GM19351 (cell line): ENCODE measurements around the gene BCKDHA.
"Not testable (repeated sequence)": the region's sequence is repeated elsewhere in the genome, so short reads cannot be mapped to it uniquely, and the experiment has no call there.

Source experiments
- ATAC-seq: cut with Tn5 transposase; IDR thresholded peaks from one replicate; pipeline ENCODE4 v1.9.1; 2021; ENCODE audit warnings: mild to moderate bottlenecking, moderate library complexity; ENCODE audit not compliant: unreplicated experiment

BCKDHA gene

DNA sequence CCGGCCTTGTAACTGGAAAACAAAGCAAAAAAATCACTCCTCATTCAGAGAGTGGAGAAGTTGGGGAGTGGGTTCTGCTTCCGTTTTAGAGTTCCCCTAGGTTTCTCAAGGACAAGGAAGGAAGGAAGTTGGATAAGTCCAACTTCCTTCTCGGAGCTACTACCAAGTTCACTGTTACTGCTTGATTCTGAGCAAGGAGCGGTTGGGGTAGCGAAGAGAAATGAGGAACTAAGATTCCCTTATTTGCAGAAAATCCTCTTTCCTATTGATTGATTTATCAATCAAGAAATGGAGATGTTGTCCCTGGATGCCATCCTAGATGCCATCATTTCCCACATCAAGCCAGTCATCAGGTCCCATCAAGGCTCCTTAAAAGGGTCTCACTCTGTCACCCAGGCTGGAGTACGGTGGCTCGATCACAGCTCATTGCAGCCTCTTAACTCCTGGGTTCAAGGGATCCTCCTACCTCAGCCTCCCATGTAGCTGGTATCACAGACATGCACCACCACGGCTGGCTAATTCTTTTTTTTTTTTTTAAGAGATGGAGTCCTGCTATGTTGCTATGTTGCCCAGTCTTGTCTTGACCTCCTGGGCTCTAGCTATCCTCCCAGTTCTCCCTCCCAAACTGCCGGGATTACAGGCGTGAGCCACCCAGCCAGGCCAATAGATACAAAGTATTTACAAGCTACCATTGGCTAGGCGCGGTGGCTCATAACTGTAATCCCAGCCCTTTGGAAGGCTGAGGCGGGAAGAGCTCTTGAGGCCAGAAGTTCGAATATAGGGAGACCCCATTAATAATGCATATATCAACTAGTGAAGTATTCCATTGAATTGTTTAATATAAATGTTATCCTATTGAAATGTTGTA, 32.9 kb upstream of the BCKDHA start:
- ATAC-seq = no peak

DNA sequence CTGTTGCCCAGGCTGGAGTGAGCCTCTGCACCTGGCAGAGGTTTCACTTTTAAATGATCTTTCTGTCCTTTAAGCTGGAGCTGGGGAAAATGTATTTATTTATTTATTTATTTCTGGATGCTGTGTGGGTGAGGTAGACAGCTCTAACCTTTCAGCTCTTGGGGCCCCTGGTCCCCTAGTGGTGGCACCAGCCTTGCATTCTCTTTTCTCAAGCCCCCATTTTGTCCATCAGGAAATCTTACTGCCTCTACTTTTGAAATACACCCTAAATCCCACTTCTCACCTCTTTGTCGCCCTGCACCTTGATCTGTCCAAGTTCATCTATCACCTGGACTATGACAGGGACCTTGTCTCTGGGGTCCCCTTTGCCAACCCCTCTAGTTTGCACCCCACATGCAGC, 31.5 kb upstream of the BCKDHA start:
- ATAC-seq = no peak

DNA sequence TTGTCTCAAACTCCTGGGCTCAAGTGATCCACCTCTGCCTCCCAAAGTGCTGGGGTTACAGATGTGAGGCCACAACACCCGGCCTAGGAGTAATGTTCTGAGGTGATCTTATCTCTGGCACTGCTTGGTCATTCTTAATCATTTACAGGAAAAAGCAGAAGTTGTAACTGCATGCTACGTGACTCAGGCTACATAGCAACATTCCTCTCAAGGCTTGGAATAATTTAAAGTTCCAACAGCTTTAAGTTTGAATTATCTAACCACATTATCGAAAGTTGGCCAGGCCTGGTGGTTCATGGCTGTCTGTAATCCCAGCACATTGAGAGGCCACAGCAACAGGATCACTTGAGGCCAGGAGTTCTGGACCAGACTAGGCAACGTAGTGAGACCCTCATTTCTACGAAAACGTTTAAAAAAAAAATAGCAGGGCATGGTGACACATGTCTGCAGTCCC, 29.7 kb upstream of the BCKDHA start:
- no peak for ATAC-seq

DNA sequence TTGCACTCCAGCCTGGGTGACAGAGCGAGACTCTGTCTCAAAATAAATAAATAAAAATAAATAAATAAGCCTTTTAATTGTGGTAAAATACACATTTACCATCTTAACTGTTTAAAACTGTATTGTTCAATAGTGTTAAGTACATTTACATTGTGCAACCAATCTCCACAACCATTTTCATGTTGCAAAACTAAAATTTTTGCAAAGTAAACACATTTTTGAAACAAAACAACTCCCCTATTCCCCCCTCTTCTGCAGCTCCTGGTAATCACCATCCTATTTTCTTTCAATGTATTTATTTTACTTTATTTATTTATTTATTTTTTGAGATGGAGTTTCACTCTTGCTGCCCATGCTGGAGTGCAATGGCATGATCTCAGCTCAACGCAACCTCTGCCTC, 27.8 kb upstream of the BCKDHA start:
- ATAC-seq = no peak

DNA sequence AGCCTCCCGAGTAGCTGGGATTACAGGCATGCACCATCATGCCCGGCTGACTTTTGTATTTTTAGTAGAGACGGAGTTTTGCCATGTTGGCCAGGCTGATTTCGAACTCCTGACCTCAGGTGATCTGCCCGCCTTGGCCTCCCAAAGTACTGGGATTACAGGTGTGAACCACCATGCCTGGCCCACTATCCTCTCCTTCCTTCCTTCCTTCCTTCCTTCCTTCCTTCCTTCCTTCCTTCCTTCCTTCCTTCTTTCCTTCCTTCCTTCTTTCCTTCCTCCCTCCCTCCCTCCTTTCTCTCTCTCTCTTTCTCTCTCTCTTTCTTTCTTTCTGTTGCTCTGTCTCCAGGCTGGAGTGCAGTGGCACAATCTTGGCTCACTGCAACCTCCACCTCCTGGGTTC, 26.5 kb upstream of the BCKDHA start:
- ATAC-seq = not testable (repeated sequence)

DNA sequence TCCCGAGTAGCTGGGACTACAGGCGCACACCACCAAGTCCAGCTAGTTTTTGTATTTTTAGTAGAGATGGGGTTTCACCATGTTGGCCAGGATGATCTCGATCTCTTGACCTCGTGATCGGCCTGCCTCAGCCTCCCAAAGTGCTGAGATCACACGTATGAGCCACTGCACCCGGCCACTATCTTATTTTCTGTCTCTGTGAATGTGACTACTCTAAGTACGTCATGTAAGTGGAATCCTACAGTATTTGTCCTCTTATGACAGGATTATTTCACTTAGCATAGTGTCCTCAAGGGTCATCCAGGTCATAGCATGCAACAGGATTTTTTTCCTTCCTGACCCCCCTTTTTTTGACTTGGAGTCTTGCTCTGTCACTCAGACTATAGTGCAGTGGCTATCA, 26.1 kb upstream of the BCKDHA start:
- no peak for ATAC-seq

DNA sequence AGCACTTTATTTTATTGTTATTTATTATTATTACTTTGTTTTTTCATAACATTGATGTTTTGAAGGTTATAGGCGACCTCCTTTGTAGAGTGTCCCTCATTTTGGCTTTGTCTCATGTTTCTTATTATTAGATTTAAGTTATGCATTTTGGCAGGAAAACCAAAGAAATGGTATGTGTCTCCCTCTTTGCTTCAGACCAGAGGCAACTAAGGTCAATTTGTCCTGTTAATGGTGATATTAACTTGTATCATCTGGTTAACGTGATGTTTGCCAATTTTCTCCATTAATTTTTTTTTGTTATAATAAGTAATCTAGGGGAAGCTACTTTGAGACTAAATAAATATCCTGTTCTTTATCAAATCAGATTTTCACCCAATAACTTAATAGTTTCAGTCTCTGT, 25.1 kb upstream of the BCKDHA start:
- no peak for ATAC-seq

DNA sequence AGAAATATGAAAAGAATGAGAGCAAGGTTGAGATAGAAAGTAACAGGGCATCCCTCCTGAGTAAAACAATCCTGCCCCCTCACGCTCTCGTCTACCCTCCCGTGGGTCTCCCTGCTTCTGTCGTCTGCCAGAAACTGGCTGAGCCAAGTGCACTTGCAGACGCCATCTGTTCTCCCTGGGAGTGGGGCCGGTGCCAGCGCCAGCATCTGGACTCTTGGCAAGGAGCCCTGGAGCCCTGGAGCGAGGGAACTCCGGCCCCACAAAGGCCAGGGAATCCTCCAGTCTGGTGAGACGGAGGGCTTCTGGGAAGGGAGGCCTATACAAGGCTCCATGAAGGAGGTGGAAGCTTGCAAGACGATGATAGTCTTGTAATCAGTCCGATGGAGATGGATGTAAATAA, 23.6 kb upstream of the BCKDHA start:
- no peak for ATAC-seq

DNA sequence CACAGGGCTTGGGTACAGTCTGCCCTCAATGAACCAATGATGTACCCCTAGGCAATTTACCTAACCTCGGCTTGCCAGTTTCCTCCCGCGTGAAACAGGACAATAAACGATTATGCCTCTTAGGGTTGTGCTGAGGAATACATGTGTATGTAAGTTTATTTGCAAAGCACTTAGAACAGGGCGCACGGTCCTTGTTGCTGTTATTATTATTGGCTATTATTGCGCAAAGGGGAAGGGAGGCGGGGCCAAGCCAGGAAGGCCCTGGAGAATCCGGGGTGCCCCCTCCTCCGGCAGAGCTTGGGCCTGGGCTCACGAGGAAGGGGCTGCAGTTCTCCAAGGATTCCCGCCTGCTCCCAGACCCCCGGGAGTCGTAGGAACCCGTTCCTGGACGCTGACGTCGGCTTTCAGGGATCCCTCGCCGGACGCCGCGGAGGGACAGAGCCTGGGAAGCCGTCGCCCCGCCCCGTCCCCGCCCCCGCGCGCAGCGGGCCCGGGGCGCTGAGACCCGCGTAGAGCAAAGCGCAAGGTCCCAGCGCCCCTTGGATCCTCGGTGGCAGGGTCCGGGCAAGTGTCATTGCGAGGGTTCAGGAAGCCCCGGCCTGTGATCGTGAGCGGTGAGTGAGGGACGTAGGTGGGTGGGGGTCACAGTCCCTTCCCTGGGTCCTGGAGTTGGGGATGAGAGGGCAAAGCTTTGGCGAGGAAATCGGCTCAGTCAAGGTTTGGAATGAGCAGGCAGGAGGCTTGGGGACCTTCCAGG, 21.2 kb upstream of the BCKDHA start, which contains the start of gene TMEM91:
TSS of gene TMEM91 (plus strand) at position 293 of the 757 bp plus-strand sequence. CDS start 1,777 bp downstream, outside the sequence.
- ATAC-seq = no peak

DNA sequence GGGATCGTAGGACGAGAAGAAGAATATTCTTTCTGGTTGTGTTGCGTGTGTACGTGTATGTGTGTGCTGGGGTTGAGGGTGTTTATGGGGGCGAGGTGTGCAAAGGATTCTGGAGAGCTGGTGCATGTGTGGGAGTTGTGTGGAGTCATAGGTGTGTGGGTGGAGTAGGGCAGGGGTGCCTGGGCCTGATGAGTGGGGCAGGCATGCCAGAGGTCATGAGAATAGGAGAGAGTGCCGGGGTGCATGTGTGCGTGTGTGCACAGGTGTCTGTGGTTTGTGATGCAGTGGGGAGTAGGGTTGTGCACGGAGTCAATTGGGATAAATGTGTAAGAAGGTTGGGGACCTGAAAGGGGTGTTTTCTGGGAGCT, 20.6 kb upstream of the BCKDHA start:
- no peak for ATAC-seq

DNA sequence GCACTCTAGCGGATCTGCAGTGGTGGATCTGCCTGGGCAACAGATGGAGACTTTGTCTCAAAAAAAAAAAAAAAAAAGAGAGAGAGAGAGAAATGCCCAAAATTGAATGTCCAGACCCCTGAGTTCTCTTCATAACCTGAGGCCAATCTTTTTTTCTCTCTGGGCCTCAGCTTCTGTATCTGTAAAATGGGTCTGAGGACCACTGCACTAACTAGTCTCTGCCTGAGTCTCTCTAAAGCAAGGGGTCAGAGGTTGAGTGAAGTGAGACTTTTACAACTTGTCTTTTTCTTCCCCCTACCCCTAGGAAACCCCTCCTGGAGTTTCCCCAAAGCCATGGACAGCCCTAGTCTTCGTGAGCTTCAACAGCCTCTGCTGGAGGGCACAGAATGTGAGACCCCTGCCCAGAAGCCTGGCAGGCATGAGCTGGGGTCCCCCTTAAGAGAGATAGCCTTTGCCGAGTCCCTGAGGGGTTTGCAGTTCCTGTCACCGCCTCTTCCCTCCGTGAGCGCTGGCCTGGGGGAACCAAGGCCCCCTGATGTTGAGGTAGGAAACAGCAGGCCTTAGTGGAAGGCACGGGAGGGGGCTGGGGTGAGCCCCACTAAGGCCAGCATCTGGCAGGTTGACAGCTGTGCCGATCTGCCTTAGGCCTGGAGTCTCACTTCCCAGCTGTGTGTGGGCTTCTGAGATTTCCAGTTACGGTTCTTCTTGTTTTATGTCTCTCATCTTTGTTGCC, 19.5 kb upstream of the BCKDHA start:
- ATAC-seq = no peak

DNA sequence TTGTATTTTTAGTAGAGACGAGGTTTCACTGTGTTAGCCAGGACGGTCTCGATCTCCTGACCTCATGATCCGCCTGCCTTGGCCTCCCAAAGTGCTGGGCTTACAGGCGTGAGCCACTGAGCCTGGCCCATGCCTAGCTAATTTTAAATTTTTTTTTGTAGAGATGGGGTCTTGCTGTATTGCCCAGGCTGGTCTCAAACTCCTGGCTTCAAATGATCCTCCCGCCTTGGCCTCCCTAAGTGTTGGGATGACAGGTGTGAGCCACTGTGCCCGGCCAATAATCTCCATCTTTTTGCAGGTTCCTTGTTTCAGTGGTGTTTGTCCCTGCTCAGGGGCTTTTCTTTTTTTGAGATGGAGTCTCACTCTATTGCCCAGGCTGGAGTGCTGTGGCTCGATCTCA, 16.1 kb upstream of the BCKDHA start:
- ATAC-seq = not testable (repeated sequence)

DNA sequence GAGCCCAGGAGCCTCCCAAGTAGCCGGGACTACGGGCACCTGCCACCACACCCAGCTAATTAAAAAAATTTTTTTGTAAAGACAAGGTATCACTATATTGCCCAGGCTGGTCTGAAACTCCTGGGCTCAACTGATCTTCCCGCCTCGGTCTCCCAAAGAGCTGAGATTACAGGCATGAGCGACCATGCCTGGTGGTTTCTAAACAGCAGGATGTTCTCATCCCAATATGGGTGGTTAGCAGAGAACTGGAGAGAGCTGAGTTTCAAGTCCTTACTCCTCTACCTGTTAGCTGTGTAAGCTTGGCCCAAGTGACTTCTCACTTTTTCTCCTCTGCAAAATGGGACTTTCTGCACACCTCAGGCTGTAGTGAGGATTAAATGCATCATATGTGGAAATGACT, 13.3 kb upstream of the BCKDHA start:
- ATAC-seq = no peak

DNA sequence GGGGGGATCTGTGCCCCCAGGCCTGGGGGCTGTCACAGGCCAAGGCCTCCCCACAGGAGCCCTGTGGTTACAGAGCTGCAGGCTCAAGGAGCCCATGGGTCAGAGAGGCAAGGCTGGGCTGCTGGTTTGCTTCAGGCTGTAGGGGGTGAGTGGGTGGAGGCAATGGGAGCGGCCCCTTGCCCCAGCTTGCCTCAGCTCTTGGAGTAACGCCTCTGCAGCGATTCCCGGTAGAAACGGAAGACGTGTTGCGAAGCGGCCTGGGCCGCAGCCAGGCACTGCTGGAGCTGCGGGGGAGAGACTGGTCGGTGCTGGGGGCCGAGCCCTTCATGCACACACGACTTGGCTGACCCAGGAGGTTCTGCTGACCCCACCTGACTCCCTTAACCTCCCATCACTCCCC, 11.2 kb upstream of the BCKDHA start:
- ATAC-seq = no peak

DNA sequence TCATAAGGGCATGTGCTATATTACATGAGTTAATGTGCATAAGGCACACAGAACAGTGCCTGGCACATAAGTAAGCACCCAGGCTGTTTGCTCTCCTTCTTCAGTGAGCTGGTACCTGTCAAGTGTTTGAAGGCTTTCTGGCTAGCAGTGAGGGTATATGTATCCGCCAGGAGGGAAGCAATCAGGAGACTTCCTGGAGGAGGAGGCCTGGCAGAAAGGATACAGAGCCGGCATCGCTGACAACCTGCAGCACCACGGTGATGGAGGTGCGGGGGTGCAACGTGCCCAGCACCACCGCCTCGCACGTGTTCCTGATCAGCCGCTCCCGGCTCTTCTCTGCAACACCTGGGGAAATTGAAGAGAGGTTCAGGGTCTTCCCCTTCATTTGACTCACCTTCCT, 6.0 kb upstream of the BCKDHA start:
- ATAC-seq = no peak

DNA sequence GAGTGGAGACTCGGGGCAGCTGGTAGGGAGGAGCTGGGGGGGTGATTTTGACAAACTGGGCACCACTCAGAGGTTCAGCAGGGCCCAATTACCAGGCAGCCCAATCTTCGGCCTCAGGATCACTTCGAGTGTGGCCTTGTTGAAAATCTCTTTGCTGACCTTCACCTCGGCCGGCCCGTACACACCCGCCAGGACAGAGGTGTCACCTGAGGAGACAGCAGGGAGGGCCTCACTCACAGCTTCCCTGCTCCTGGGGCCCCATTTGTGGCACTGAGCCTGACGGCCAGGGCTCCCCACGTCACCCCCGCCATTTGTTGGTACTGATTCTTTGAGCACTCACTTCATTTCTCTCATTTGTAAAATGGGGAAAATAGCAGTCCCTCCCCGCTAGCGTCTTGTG, 4.8 kb upstream of the BCKDHA start:
- ATAC-seq = no peak

DNA sequence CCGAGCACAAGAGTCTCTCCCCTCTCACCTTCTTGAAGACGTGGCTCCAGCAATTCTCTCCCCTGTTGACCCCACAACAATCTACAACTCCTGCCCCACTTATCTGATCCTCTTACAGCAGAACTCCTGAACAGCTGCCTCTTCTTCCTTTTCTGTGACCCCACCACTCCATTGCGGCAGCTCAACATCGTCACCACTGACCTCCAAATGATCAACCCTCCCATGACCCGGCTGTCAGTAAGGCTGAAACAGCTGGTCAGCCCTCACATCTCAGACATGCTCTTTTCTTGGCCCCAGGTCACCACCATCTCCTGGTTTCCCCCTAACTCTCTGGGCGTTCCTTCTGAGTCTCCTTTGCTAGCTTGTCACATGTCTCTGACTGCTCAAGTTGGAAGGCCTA, 2.3 kb upstream of the BCKDHA start:
- no peak for ATAC-seq

DNA sequence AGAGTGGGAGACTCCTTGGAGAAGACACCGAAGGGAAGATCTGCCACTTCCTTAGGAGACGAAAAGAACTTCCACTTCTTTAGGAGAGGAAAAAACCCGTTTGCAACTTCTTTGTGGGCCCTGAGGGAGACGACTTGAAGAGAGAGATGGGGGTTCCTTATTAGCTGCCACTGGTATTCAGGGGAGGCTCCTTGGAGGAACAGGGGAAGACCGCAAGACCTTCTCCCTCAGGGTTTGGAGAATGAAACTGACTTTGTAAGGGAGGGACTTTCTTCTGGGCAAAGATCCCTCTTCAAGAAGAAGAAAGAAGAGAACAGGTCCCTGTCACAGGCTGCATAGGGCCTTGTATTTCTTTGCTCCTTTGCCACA, 416 bp downstream of the BCKDHA start:
- no peak for ATAC-seq

DNA sequence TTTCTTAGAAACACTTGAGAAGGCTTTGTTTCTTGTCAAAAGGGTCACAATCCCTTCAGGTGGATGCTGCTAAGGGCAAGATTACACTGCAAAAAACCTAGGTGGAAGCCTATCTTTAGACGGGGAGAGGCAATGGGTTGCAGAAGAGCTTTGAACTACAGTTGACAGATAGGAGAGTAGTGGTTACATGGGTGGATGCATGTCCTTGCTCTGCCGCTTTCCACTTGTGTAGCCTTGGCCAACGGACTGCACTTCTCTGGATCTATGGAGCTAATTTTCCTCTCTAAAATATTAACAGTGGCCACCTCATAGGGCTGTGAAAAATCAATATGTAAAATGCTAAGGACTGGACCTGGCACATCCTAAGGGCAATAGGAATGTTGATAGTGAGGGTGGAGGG, 980 bp downstream of the BCKDHA start:
- no peak for ATAC-seq

DNA sequence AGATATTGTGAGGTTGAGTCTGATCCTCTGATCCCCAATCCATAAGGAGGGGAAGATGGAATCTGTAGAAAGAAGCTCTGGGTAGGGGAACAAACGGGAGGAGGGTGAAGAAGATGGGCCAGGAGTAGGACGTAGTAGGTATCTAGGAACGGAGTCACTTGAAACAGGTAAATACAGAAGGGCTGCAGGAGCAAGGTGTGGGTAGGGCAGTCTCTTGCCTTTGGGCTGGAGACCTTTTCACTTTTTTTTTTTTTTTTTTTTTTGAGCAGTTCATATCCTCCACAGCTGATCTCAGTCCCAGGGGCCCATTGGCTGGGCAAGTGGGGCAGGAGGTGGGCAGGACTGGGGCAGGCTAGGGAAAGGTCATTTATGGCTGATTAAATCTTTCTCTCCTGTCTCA, 1.5 kb downstream of the BCKDHA start:
- no peak for ATAC-seq

DNA sequence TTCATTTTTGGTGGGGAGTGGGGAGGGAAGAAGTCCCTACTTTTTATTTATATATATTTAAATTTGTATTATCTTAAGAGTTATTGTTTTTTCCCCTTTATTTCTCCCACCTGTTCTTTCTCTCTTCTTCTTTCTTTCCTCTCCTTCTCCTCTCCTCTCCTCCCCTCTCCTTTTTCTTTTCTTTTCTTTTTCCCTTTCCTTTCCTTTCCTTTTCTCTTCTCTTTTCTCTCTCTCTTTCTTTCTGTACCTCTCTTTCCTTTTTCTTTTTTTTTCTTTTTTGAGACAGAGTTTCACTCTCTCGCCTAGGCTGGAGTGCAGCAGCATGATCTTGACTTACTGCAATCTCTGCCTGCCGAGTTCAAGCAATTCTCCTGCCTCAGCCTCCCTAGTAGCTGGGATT, 1.9 kb downstream of the BCKDHA start:
- no peak for ATAC-seq

DNA sequence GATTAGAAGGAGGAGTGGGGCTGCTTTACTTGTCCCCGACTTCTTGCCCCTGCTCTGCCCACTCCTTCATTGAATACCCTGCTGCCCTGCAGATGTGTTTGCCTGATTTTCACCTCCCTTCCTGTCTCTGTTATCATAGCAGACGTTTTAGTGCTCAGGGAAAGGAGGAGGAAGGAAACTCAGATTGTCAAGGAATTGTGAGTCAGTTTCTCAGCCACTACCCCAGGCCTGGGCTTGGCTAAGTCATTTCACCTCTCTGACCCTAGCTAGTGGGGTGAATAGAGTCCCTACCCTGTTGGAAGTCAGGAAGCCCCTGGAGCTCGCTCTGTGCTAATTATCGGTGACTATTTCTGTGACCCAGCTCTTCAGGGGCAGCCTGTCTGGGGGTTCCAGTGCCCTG, 3.9 kb downstream of the BCKDHA start:
- no peak for ATAC-seq
